Progenitor cell of endocrine pancreas (in vitro differentiated cells): ENCODE measurements around the gene EPYC. TPM values are rescaled to one million over a fixed set of nuclear protein-coding genes. Genes with fewer than 3 reads are reported as not detected.

Source experiments
- DNase-seq: peaks from one replicate; pipeline ENCODE4 v3.0.0; 2021; ENCODE audit warnings: low spot score; ENCODE audit not compliant: unreplicated experiment
- H3K27ac Mint-ChIP-seq: 2 replicates; pipeline ENCODE4 v1.8.0; 2021; ENCODE audit warnings: mild to moderate bottlenecking, moderate library complexity, mixed read lengths
- H3K27me3 Mint-ChIP-seq: 2 replicates; pipeline ENCODE4 v1.8.0; 2021; ENCODE audit warnings: mixed read lengths
- H3K36me3 Mint-ChIP-seq: 2 replicates; pipeline ENCODE4 v1.8.0; 2022; ENCODE audit warnings: mixed read lengths; ENCODE audit not compliant: insufficient read depth
- H3K4me1 Mint-ChIP-seq: 2 replicates; pipeline ENCODE4 v1.8.0; 2021; ENCODE audit warnings: low read depth, mixed read lengths
- H3K4me3 Mint-ChIP-seq: 2 replicates; pipeline ENCODE4 v1.8.0; 2021; ENCODE audit warnings: low read depth, mild to moderate bottlenecking, moderate library complexity, mixed read lengths
- H3K9me3 Mint-ChIP-seq: 2 replicates; pipeline ENCODE4 v1.8.0; 2021; ENCODE audit warnings: low read depth, mixed read lengths
- CTCF ChIP-seq: fragments of 200-600 bp; sonication (generic); IDR thresholded peaks from one replicate; pipeline ENCODE4 v1.5.0; 2021; ENCODE audit warnings: antibody characterized with exemption, mild to moderate bottlenecking; ENCODE audit not compliant: unreplicated experiment
- total RNA-seq: library from RNA; stranded (reverse); gene quantifications from 2 replicates; pipeline ENCODE4 v1.2.1, GENCODE V29; 2021

EPYC gene
- total RNA-seq, 1 donor from 2014 or later, result not detected

GRCh38 chr12:90940872-90941499 is 63.8 kb downstream of the EPYC start:
- H3K4me3 Mint-ChIP-seq, result no peak overlapping the region
- peaks cover 5% of the 10 kb centered on the region for H3K4me1 Mint-ChIP-seq
- no peaks in the 10 kb centered on the region for H3K27me3 Mint-ChIP-seq
- no peaks in the 10 kb centered on the region for H3K9me3 Mint-ChIP-seq
- H3K27ac Mint-ChIP-seq, result no peak overlapping the region
- no peaks in the 10 kb centered on the region for H3K36me3 Mint-ChIP-seq
- no peak for DNase-seq
- peak; percentile 85 for TF ChIP-seq CTCF

- Mint-ChIP-seq H3K27ac (no peak overlapping the region), H3K4me3 (no peak overlapping the region), H3K9me3 (peaks cover 8% of the 10 kb centered on the region), H3K36me3 (no peaks in the 10 kb centered on the region), H3K27me3 (no peaks in the 10 kb centered on the region), H3K4me1 (peaks cover 3% of the 10 kb centered on the region)
- TF ChIP-seq CTCF, result no peak
- DNase-seq, result no peak
Observed at GRCh38 chr12:90939382-90939781, 65.4 kb downstream of the EPYC start.

GRCh38 chr12:90938451-90938850 is 66.3 kb downstream of the EPYC start:
- Mint-ChIP-seq H3K4me1 (no peaks in the 10 kb centered on the region), H3K4me3 (no peak overlapping the region), H3K27me3 (no peaks in the 10 kb centered on the region), H3K9me3 (peaks cover 11% of the 10 kb centered on the region), H3K36me3 (no peaks in the 10 kb centered on the region), H3K27ac (no peak overlapping the region)
- no peak for DNase-seq
- no peak for TF ChIP-seq CTCF

GRCh38 chr12:90937651-90938050 is 67.1 kb downstream of the EPYC start:
- no peak overlapping the region for H3K27ac Mint-ChIP-seq
- no peak overlapping the region for H3K4me3 Mint-ChIP-seq
- H3K27me3 Mint-ChIP-seq, result no peaks in the 10 kb centered on the region
- no peaks in the 10 kb centered on the region for H3K4me1 Mint-ChIP-seq
- H3K9me3 Mint-ChIP-seq, result peaks cover 15% of the 10 kb centered on the region
- no peak for TF ChIP-seq CTCF
- no peaks in the 10 kb centered on the region for H3K36me3 Mint-ChIP-seq
- no peak for DNase-seq

- no peak overlapping the region for H3K27ac Mint-ChIP-seq
- H3K36me3 Mint-ChIP-seq, result peaks cover 2% of the 10 kb centered on the region
- DNase-seq, result no peak
- H3K27me3 Mint-ChIP-seq, result no peaks in the 10 kb centered on the region
- no peak overlapping the region for H3K4me3 Mint-ChIP-seq
- no peak for TF ChIP-seq CTCF
- peaks cover 28% of the 10 kb centered on the region for H3K9me3 Mint-ChIP-seq
- H3K4me1 Mint-ChIP-seq, result no peaks in the 10 kb centered on the region
Observed at GRCh38 chr12:90936230-90937005, 68.4 kb downstream of the EPYC start.
